B cell (primary cell): ENCODE data around the gene LCOR. TPM values are rescaled to one million over a fixed set of nuclear protein-coding genes. Genes with fewer than 3 reads are reported as not detected.

Source experiments
- ATAC-seq: fragments of 200-7000 bp; cut with Tn5 transposase; one replicate; pipeline ENCODE4 v1.10.0; 2021; ENCODE audit warnings: low read depth, mild to moderate bottlenecking, moderate number of reproducible peaks, moderate library complexity
- CTCF ChIA-PET: fragments of 350-600 bp; sonication (Branson Sonifier 250); formaldehyde crosslinking; loops from one replicate; lab custom pipeline; 2021; ENCODE audit warnings: antibody characterized with exemption, inconsistent platforms; lab: Charles Lee
- POLR2A ChIA-PET: fragments of 350-600 bp; sonication (Branson Sonifier 250); formaldehyde crosslinking; loops from one replicate; lab custom pipeline; 2021; ENCODE audit warnings: antibody characterized with exemption; lab: Charles Lee
- DNase-seq: peaks from one replicate; pipeline ENCODE4 v3.0.0; 2013
- H2AFZ ChIP-seq: 2 replicates; pipeline ENCODE4 v1.6.1; 2012; ENCODE audit warnings: mild to moderate bottlenecking, low read depth, low read length; ENCODE audit not compliant: insufficient read depth, poor library complexity, severe bottlenecking
- H3K27ac ChIP-seq, 2 donors: 1 replicate in 1 of 2; 2 replicates in 1 of 2; pipeline ENCODE4 v1.5.1; 2012 to 2013; ENCODE audit warnings: low read length in 2 of 2, mild to moderate bottlenecking in 2 of 2, moderate library complexity in 1 of 2
- H3K27me3 ChIP-seq, 4 experiments: fragments of 200-600 bp in 1 of 4; sonication (generic) in 1 of 4; replicated peaks in 1 of 4; 1 replicate in 2 of 4; 2 replicates in 2 of 4; pipeline versions ENCODE4 v1.6.1 to v1.7.0; 2013 to 2016; ENCODE audit warnings: low read length in 3 of 4, mild to moderate bottlenecking in 2 of 4, mixed read lengths in 1 of 4, moderate library complexity in 1 of 4; ENCODE audit not compliant: insufficient read depth in 4 of 4, control insufficient read depth in 3 of 4; ENCODE audit errors: control extremely low read depth in 1 of 4
- H3K36me3 ChIP-seq, 2 experiments: replicated peaks in 1 of 2; 1 replicate in 1 of 2; 2 replicates in 1 of 2; pipeline versions ENCODE4 v1.6.1 to v1.7.1; 2013; ENCODE audit warnings: low read length in 1 of 2; ENCODE audit not compliant: insufficient read depth in 2 of 2, control insufficient read depth in 1 of 2; ENCODE audit errors: control extremely low read depth in 1 of 2, extremely low read depth in 1 of 2
- H3K4me1 ChIP-seq, 2 donors: fragments of 200-600 bp in 1 of 2; sonication (generic) in 1 of 2; 1 replicate in 1 of 2; 2 replicates in 1 of 2; pipeline versions ENCODE4 v1.5.1 to v1.6.1; 2013 to 2017; ENCODE audit warnings: low read length in 2 of 2; ENCODE audit not compliant: control insufficient read depth in 2 of 2, insufficient read depth in 2 of 2
- H3K4me2 ChIP-seq: replicated peaks from 2 replicates; pipeline ENCODE3; 2012; ENCODE audit warnings: mild to moderate bottlenecking, low read depth, low read length; ENCODE audit not compliant: poor library complexity, severe bottlenecking
- H3K4me3 ChIP-seq, 5 experiments: fragments of 200-600 bp in 1 of 5; sonication (generic) in 1 of 5; 1 replicate in 3 of 5; 2 replicates in 2 of 5; pipeline versions ENCODE4 v1.5.1 to v1.7.0; 2011 to 2016; ENCODE audit warnings: low read length in 4 of 5, mild to moderate bottlenecking in 4 of 5, low read depth in 2 of 5, control low read depth in 1 of 5, moderate library complexity in 1 of 5; ENCODE audit not compliant: insufficient read depth in 1 of 5; ENCODE audit errors: control extremely low read depth in 1 of 5, extremely low read depth in 1 of 5
- H3K79me2 ChIP-seq: fragments of 200-600 bp; sonication (generic); one replicate; pipeline ENCODE4 v1.6.0; 2016; ENCODE audit warnings: low read length; ENCODE audit not compliant: control insufficient read depth, insufficient read depth
- H3K9ac ChIP-seq: fragments of 200-600 bp; sonication (generic); 2 replicates; pipeline ENCODE4 v1.6.1; 2017; ENCODE audit warnings: mild to moderate bottlenecking, low read length, moderate library complexity
- H3K9me3 ChIP-seq, 3 donors: one replicate each; pipeline versions ENCODE4 v1.6.1 to v1.7.1; 2013; ENCODE audit warnings: low read length in 2 of 3; ENCODE audit not compliant: control insufficient read depth in 2 of 3, insufficient read depth in 1 of 3; ENCODE audit errors: control extremely low read depth in 1 of 3
- H4K20me1 ChIP-seq: 2 replicates; pipeline ENCODE4 v1.6.0; 2012; ENCODE audit warnings: mild to moderate bottlenecking, low read length; ENCODE audit not compliant: insufficient read depth, control insufficient read depth, poor library complexity, severe bottlenecking
- H3K27ac Mint-ChIP-seq: one replicate; pipeline ENCODE4 v1.8.0; 2021; ENCODE audit warnings: mixed read lengths
- H3K27me3 Mint-ChIP-seq: one replicate; pipeline ENCODE4 v1.8.0; 2021; ENCODE audit warnings: mixed read lengths
- H3K4me1 Mint-ChIP-seq: one replicate; pipeline ENCODE4 v1.8.0; 2021; ENCODE audit warnings: mixed read lengths
- H3K4me3 Mint-ChIP-seq: one replicate; pipeline ENCODE4 v1.8.0; 2021; ENCODE audit warnings: mixed read lengths
- H3K9me3 Mint-ChIP-seq: one replicate; pipeline ENCODE4 v1.8.0; 2022; ENCODE audit warnings: mixed read lengths; ENCODE audit not compliant: insufficient read depth
- CTCF ChIP-seq: fragments of 200-600 bp; IDR thresholded peaks from one replicate; pipeline ENCODE4 v1.8.0; 2022; ENCODE audit warnings: antibody characterized with exemption, mild to moderate bottlenecking
- EZH2 ChIP-seq: IDR thresholded peaks from 2 replicates; pipeline ENCODE4 v1.6.1; 2012; ENCODE audit warnings: borderline replicate concordance, low read depth, mild to moderate bottlenecking, moderate library complexity, low read length; ENCODE audit not compliant: insufficient read depth, poor library complexity, severe bottlenecking
- WGBS: methylation state at CpG from one replicate; pipeline ENCODE4 v1.1.5; 2013; ENCODE audit warnings: missing lambda C conversion rate; ENCODE audit not compliant: insufficient coverage; 5-methylcytosine and 5-hydroxymethylcytosine counted together
- intact Hi-C: fragments of 100-400 bp; cut with micrococcal nuclease; formaldehyde crosslinking; loops from one replicate; pipeline ENCODE4 v1.10.0; 2022
- polyA plus RNA-seq: library from polyadenylated mRNA; depleted of rRNA; stranded (reverse); fragments of >200 nt; gene quantifications from 2 replicates; pipeline ENCODE4 v1.2.3, GENCODE V29; 2012
- total RNA-seq, 2 donors: library from RNA; stranded (reverse); fragments of 120-200 nt in 1 of 2; gene quantifications; 1 replicate in 1 of 2; 2 replicates in 1 of 2; pipeline versions ENCODE4 v1.2.3 to v1.2.4, GENCODE V29; 2013 to 2022

LCOR gene
- total and polyA plus RNA-seq, 2 donors (not counting 1 experiment from before 2014, with no cell fraction given), result 5.1 to 70.0 TPM

- Mint-ChIP-seq H3K4me3 (no peak overlapping the region), H3K27ac (no peak overlapping the region), H3K9me3 (no peaks in the 10 kb centered on the region), H3K27me3 (peaks cover 5% of the 10 kb centered on the region), H3K4me1 (no peaks in the 10 kb centered on the region)
- intact Hi-C loops, result loop anchor here (10.0 kb wide), 1 partner anchor 264 kb away; no protein-coding TSS in a partner anchor
- Histone ChIP-seq H3K9ac (no peak overlapping the region), H2AFZ (no peak overlapping the region), H3K27me3 (no peaks in the 10 kb centered on the region), H3K27ac (no peak overlapping the region), H3K79me2 (no peaks in the 10 kb centered on the region), H3K4me3 (no peak overlapping the region), H3K36me3 (no peaks in the 10 kb centered on the region), H3K4me1 (peaks cover 0 to 4% of the 10 kb centered on the region in 2 donors), H4K20me1 (no peaks in the 10 kb centered on the region), H3K4me2 (no peak overlapping the region), H3K9me3 (no peaks in the 10 kb centered on the region)
- ChIA-PET CTCF (interaction anchor here (1.0 kb wide), 1 partner anchor 8 kb away, joined by 4 read pairs; no protein-coding TSS in a partner anchor), POLR2A (no interaction called here)
- TF ChIP-seq CTCF (no peak), EZH2 (no peak)
- ATAC-seq (no peak), DNase-seq (no peak)
- WGBS, result 89% methylated on average over 2 of the region's 3 CpGs
Observed at GRCh38 chr10:97029271-97029670, 197.2 kb downstream of the LCOR start.

- H3K9me3 Mint-ChIP-seq, result no peaks in the 10 kb centered on the region
- H3K4me1 Mint-ChIP-seq, result no peaks in the 10 kb centered on the region
- Histone ChIP-seq H3K9me3 (no peaks in the 10 kb centered on the region), H3K4me1 (no peaks in the 10 kb centered on the region), H3K4me3 (no peak overlapping the region), H2AFZ (no peak overlapping the region), H3K9ac (no peak overlapping the region), H3K27ac (no peak overlapping the region), H3K27me3 (no peaks in the 10 kb centered on the region), H4K20me1 (no peaks in the 10 kb centered on the region), H3K4me2 (no peak overlapping the region), H3K36me3 (no peaks in the 10 kb centered on the region), H3K79me2 (no peaks in the 10 kb centered on the region)
- ChIA-PET CTCF (no interaction called here), POLR2A (no interaction called here)
- no peak for ATAC-seq
- H3K27me3 Mint-ChIP-seq, result peaks cover 16% of the 10 kb centered on the region
- H3K27ac Mint-ChIP-seq, result no peak overlapping the region
- DNase-seq, result no peak
- no peak overlapping the region for H3K4me3 Mint-ChIP-seq
- intact Hi-C loops, result no loop called here
- 90% methylated on average over 4 of the region's 6 CpGs for WGBS
- TF ChIP-seq CTCF (no peak), EZH2 (no peak)
Observed at GRCh38 chr10:97030894-97031293, 198.8 kb downstream of the LCOR start.
